Lung microvascular endothelial cell (primary cell): ENCODE results near the gene FAM107B. TPM values are rescaled to one million over a fixed set of nuclear protein-coding genes. Genes with fewer than 3 reads are reported as not detected.
A peak's percentile ranks its signal among the peaks of the same experiment; 100 is the strongest.
"Not testable (repeated sequence)": the region's sequence is repeated elsewhere in the genome, so short reads cannot be mapped to it uniquely, and the experiment has no call there.

ENCODE experiments used
- DNase-seq, 2 donors: peaks; one replicate each; pipeline versions ENCODE4 v3.0.0 to v3.0.0-alpha.2; 2010; ENCODE audit warnings: low read depth in 2 of 2
- total RNA-seq: library from RNA; depleted of rRNA; stranded (reverse); fragments of >200 nt; gene quantifications from 2 replicates; pipeline ENCODE4 v1.2.1, GENCODE V29; 2014

FAM107B gene
- total RNA-seq, result 54.6 and 68.2 TPM in 2 replicates

DNA sequence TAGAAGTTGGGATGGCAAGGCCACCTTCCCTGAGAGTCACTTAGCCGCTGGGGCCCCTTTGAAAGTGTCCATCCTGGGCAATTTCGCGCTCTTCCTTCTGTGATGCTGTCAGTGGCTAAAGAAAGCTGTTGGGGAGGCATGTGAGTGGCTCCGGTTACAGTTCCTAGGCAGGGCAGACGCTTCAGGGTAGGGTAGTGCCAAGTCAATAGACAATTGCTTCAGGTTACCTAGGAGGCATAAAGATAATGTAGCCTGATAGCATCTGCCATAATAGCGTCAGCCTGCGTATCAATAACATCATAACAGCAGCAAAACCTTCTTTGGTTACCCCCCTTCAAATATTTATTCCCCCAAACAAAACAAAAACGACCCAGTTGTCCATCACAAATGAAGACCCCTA lies at the start of gene FAM107B:
FAM107B (minus strand) TSS at position 101 of the 400 bp plus-strand sequence. CDS start 234 bp downstream, outside the sequence.
- no peak for DNase-seq

DNA sequence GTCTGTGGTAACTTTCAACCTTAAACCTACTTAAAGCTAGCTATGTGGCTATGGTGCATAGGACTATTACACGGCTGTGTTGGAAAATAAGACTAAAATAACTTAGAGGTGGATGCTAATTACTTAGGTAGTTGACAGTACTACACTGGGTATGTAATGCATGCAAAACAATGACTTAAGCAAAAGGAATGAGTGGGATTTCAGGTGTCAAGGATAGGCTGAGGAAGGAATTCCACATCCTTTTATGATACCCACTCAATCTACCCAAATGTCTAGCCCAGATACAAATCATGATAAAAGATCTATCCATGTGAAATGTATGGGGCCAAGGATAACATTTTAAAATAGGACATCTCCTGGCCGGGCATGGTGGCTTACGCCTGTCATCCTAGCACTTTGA lies 49.3 kb upstream of the FAM107B start:
- no peak for DNase-seq

DNA sequence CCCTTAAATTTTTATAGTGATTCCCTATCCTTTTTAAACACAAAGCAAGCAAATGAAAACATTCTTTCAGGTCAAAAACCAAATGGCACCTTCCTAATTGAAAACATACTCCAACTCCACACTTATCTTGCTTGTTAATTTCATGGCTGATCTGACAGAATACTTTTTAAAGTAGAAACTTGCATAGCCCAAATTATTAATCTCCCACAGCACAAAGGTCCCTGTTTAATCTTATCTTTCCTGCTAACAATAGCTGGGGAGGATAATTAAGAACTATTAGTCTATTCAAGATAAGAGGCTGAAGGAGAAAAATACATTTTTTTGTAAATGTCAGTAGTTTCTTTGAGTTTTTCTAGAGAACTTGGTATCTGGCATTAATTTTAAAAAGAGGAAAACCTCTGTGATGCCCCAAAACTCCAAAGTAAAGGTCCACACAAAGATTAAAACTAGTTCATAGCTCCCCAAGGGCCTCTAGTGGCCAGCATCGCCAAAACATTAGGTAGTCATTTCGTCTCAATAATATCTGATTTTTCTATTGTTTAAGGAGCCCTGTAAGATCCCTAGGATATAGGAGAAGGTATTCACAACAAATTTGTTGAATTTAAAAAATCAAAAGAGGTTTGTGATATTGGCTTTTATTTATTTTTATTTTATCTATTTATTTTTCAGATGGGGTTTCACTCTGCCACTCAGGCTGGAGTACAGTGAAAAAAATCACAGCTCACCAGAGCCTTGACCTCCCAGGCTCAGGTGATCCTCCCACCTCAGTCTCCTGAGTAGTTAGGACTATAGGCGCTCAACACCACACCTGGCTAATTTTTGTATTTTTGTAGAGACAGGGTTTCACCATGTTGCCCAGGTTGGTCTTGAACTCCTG lies 48.4 kb upstream of the FAM107B start:
- DNase-seq, result peak; percentile 56 to 67

DNA sequence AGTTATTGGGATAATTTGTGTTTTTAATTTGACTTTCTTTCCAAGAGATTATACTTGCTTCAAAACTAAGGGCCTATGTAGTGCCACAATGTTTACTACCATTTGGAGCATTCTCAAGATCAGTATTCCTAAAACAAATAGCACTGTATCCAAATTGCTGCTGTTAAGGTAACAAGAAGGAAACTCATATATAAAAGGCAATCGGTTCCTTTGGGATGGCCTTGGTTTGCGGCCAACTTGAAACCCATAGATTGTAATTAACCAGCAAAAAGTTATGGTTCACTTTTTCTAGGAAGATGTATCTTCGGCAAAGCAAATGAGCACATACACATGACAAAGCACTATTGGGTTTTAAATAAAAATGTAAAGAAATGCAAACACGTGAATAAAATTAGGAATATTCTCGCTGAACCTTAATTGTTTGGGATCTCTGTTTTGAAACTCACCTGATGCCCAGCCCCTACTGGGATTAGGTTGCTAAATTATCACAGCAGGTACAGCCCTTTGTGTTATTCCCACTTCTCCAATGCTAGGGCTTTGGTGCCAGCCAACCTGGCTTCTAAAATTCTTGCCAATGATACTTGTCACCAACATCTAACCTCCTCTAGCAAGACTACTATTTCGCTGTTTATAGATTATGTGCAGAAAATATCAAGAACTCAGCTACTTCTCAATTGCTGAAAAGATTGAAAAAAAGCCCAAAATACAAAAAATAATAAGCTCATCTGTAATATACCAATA lies 47.1 kb upstream of the FAM107B start:
- DNase-seq, result no peak

DNA sequence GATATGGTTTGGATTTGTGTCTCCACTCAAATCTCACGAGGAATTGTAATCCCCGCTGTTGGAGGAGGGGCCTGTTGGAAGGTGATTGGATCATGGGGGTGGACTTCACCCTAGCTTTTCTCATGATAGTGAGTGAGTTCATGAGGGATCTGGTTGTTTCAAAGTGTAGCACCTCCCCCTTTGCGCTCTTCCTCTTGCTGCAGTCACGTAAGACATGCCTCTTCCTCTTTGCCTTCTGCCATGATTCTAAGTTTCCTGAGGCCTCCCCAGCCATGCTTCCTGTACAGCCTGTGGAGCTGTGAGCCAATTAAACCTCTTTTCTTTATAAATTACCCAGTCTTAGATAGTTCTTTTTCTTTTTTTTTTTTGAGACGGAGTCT lies 46.1 kb upstream of the FAM107B start:
- no peak for DNase-seq

DNA sequence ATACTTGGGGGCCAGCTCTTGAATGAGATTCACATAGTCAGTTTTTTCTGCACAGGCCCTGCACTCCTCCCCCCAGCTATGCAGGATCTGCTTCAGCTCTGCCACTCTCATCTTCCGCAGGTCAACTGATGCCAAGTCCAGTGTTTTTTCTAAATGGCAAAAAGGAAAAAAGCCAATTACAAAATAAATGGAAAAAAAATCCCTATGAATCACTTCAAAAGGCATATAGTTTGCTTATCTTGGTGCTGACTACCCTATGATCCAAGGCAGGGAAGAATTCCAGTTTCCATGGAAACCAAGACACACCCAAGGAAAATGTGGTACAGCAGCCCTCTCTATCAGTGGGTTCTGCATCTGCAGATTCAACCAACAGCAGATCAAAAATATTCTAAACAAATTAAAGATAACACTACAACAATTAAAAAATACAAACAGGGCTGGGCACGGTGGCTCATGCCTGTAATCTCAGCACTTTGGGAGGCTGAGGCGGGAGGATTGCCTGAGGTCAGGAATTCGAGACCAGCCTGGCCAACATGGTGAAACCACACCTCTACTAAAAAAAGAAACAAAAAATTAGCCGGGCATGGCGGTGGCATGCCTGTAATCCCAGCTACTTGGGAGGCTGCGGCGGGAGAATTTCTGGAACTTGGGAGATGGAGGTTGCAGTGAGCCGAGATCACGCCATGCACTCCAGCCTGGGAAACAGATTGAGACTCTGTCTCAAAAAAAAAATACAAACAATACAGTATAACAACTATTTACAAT lies 45.5 kb upstream of the FAM107B start:
- peak; percentile 17 to 62 for DNase-seq

DNA sequence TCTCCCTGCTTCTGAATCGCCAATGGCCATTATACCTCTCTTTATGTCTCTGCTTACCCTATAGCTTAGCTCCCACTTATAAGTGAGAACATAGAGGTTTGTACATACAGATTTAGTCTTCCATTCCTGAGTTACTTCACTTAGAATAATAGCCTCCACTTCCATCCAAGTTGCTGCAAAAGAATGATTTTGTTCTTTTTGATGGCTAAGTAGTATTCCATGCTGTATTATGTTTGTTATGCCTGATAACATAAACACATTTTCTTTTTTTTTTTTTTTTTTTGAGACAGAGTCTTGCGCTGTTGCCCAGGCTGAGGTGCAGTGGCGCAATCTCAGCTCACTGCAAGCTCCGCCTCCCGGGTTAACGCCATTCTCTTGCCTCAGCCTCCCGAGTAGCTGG lies 42.0 kb upstream of the FAM107B start:
- DNase-seq, result not testable (repeated sequence)

DNA sequence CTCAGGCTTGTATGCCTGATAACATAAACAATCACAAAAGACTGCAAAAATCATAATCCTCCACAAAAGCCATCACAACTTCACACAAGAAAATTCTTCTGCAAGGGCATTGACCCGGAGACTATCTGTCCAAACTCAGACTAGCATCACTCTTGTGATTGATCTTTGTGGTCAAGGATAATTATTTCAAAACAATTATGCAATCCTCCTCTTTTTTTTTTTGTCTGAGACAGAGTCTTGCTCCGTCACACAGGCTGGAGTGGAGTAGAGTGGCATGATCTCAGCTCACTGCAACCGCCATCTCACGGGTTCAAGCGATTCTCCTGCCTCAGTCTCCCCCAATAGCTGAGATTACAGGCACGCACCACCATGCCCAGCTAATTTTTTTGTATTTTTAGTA lies 41.0 kb upstream of the FAM107B start:
- DNase-seq, result no peak

DNA sequence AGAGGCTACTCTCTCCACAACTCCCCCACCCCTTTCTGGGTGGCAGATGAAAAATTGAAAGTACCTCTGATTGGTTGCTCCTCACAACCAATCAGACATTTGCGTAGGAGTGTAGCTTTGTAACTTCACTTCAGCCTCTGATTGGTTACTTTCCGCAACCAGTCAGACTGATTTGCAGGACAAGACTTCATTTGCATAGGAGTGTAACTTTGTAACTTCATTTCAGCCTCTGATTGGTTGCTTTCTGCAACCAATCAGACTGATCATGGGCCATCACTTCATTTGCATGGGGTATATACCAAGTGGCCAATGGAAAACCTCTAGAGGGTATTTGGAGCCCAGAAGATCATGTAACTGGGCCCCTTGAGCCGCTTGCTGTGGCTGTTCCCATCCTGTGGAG lies 37.6 kb upstream of the FAM107B start:
- no peak for DNase-seq

DNA sequence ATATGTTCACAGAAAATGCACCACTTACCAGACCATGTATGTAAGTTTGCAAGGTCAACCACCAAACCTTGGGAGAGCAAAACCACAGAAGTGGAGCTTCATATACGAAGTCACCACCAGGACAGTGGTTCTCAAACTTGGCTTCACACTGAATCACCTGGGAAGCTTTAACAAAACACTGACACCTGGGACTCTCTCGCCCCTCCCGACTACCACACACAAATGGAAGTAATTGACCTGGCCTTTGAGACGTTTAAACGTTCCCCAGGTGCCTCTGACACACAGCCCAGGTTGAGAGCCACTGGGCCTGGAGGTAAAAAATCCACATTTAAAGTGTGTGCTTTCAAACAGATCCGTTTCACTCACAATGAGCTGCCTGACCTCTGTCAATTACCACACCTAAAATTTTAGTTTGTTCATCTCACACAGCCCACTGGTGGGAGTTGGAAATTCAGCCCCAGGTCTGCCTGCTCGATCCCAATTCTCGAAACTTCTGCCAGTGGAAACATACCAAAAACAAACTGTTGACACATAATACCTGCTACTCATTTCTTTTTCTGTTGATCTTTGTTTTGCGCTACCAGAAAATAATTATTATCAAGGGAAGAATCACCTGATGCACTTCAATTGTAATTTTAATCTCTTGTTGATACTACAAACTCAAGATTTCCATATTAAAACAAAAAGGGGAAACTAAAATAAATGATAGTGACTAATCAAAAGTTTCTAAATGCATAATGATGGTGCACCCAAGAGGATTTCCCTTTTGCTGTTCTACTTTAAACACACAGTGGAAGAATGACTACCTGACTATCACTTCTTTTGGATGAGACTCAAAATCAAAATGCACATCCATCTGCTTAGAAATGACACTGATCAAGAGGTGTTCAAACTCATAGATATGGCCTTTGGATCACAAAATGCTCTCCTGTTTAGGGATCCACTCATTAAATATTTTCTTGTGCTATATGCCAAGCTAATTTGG lies 36.6 kb upstream of the FAM107B start:
- DNase-seq, result peak in 1 of 2 donors; percentile 27

DNA sequence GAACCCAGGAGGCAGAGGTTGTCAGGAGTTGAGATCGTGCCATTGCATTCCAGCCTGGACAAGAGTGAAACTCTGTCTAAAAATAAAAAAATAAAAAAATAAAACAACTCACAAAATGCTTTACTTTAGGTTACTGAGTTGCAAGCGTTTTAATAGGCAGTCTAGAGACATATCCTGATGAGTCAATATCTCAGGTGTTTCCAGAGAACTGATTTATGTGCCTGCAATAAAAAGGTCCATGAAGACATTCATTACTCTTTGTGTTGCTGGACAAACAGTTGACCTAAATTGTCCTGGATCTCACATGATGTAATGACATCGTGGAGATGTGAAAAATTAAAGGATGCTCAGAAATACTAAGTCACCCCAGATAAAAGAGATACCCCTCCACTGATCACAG lies 31.6 kb upstream of the FAM107B start:
- no peak for DNase-seq

DNA sequence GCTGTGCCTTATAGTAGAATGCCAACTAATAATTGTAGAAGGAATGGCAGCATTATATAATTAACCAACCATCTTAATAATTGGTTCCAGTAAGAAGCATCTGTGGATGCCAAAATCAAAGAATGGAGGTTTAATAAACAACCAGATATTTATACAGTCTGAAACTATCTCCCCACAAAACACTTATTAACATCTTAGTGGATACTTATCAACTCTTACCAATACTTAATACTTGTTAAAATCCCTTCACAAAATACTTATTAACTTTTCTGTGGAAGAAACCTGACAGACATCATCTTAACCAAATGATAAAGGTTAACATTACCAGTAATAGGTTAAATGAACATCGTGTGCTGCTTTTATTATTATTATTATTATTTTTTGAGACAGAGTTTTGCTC lies 29.1 kb upstream of the FAM107B start:
- DNase-seq, result no peak

DNA sequence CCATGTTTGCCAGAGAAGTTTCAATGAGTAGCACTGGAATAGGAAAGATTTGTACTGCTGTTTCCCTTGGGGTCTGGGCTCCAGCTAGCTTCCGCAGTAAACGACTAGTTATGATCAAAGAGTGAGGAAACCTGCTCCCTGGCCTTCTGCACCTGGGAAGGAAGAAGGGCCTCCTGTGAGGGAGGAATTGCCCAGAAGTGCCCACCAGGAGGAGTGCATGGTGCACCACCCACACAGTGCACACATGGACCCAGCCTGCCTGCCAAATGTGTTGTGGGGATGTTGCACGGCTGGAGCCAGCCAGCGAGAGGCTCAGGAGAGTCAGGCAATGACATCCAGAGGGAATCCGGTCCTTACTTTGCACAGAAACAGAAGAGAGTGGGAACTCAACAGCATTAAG lies 27.0 kb upstream of the FAM107B start:
- peak; percentile 52 to 96 for DNase-seq

DNA sequence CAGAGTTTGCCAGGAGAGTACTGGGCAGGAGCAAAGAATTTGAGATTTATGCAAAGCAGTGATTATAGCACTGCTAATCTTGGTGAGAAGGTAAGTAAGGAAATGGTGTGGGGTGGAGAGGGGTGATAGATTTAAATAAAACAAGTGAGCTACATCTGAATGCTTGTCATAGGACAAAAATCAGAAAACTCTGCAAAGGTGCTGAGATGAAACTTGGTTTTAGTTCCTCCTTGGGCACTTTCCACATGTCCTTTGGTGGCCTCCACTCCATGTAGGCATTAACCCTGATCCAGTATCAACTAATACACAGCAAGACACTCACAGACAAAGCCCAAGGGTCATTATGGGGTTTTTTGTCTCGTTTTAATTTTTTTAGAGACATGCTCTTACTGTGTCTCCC lies 25.7 kb upstream of the FAM107B start:
- no peak for DNase-seq

DNA sequence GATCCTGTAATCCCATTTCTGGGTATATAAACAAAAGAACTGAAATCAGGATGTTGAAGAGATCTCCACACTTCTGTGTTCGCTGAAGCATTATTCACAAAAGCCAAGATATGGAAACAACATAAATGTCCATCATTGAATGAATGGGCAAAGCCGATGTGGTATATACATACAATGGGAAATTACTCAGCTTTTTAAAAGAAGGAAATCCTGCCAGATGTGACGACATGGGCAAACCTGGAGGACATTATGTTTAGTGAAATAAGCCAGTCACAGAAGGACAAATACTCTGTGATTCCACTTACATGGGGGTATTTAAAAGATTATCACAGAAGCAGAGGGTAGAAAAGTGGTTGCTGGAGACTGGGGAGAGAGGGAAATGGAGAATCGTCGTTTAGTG lies 23.9 kb upstream of the FAM107B start:
- peak; percentile 79 to 84 for DNase-seq

DNA sequence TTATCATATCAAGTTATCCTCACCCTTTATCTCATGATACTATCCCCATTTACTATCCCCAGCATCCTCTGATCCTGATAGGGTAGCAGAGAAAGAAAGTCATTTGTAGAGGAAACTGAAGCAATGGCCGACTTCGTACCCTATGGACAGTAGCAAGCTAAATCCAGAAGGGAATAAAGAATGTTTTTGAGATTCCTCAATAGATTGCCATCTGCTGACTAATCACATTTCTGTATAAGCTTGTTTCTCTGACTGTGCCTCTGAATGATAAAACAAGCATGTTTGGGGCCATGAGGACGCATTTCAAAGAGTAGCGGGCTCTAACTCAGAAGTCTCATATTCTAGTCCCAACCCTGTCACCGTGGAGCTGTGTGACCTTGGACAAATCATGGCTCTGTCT lies 13.2 kb upstream of the FAM107B start:
- no peak for DNase-seq

DNA sequence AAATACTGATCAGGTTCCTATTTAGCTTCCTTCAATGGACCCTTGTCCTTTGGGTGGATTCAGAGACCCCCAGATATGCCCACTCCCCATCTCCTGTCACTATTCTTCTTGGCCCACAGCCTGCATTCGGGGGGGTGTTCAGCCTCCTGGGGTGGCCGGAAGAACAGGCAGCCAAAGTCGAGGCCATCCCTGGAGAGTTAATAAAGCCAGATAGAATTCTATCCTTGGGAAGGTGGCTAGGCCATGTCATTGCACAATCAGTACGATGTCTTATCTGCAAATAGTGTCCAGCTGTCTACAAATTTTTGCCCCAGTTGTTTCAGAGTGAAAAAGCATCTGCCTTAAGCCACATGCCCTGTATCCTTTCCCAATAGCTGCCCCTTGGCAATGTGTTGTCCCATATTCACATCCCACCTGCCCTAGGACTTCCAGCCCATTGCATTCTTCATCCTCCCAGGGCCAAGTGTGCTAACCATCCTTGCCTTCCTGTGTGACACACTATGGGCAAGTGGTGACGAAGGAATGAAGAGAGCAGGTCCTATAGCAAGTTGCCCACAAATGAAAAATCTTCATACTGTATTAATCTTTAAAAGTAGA lies 9.9 kb upstream of the FAM107B start:
- no peak for DNase-seq

DNA sequence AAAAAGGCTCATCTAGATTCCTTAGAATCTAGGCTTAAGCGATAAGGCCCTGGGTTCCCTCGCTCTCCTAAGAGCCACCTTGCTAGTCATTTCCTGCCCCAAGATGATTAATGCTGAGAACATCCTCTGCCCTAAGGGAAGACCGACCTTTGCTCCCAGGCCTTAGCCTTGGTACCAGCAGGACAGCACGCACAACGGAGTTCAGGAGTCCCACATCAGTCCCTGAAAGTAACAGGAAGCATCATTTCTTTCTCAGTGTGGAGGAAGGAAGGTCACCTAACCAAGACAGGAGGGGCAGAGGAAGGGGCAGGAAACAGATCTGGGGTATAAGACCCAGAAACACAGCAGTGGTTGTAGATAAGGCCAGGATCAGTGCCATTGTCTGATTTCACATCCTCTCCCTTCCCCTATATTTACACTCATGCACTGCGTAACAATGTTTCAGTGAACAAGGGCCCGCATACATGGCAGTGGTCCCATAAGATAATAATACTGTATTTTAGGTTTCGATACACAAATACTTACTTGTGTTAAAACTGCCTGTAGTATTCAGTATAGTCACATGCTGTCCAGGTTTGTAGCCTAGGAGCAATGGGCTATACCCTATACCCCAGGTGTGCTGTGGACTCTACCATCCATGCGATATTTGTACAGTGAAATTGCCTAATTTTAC lies 8.1 kb upstream of the FAM107B start:
- DNase-seq, result peak; percentile 97 to 98

DNA sequence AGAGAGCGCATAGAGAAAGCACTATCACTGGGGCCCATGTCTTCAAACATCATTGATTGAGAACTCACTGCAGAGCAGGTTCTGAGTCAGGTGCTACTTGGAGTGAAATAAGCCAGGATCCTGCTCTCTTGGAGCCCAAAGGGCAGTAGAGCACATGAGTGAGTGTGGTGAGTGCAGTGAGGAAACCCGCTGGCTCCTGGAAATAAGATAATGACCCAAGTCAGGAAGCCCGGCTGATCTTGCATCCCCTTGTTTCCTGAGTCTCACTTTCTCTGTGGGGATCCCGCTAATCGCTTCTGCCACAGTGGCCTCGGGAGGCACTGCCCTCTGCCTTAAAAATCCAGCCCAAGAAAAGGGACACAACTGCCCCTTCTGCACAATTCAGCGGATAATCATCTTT lies 7.1 kb upstream of the FAM107B start:
- DNase-seq, result peak; percentile 34 to 58
